HG03045 (cell line): Measurements from ENCODE around the gene ERBB4.

Experiments used
- ATAC-seq: cut with Tn5 transposase; IDR thresholded peaks from one replicate; pipeline ENCODE4 v1.9.1; 2021; ENCODE audit warnings: mild to moderate bottlenecking, moderate library complexity; ENCODE audit not compliant: unreplicated experiment

The ERBB4 gene

GRCh38 chr2:212441141-212441540 lies 97.5 kb downstream of the ERBB4 start:
- no peak for ATAC-seq

- ATAC-seq, result no peak
These were observed 109.7 kb downstream of the ERBB4 start for GRCh38 chr2:212428681-212429478.

- no peak for ATAC-seq
These were observed 111.0 kb downstream of the ERBB4 start for GRCh38 chr2:212427638-212428037.

- ATAC-seq, result no peak
These were observed 111.8 kb downstream of the ERBB4 start for GRCh38 chr2:212426637-212427412.

- ATAC-seq, result no peak
These were observed 114.5 kb downstream of the ERBB4 start for GRCh38 chr2:212424082-212424481.

- ATAC-seq, result no peak
These were observed 115.5 kb downstream of the ERBB4 start for GRCh38 chr2:212423089-212423488.

GRCh38 chr2:212421556-212422334 lies 116.9 kb downstream of the ERBB4 start:
- no peak for ATAC-seq

- ATAC-seq, result no peak
These were observed 122.5 kb downstream of the ERBB4 start for GRCh38 chr2:212416086-212416485.

- no peak for ATAC-seq
These were observed 123.8 kb downstream of the ERBB4 start for GRCh38 chr2:212414767-212415211.

GRCh38 chr2:212409560-212409959 lies 129.0 kb downstream of the ERBB4 start:
- ATAC-seq, result no peak

- no peak for ATAC-seq
These were observed 130.1 kb downstream of the ERBB4 start for GRCh38 chr2:212408524-212408923.

GRCh38 chr2:212406716-212407115 lies 131.9 kb downstream of the ERBB4 start:
- no peak for ATAC-seq

- no peak for ATAC-seq
These were observed 136.3 kb downstream of the ERBB4 start for GRCh38 chr2:212402316-212402715.

- no peak for ATAC-seq
These were observed 140.3 kb downstream of the ERBB4 start for GRCh38 chr2:212398316-212398715.

- no peak for ATAC-seq
These were observed 146.1 kb downstream of the ERBB4 start for GRCh38 chr2:212392544-212392943.

GRCh38 chr2:212392043-212392442 lies 146.6 kb downstream of the ERBB4 start:
- ATAC-seq, result no peak

GRCh38 chr2:212387146-212387545 lies 151.5 kb downstream of the ERBB4 start:
- no peak for ATAC-seq

- no peak for ATAC-seq
These were observed 153.4 kb downstream of the ERBB4 start for GRCh38 chr2:212385241-212385640.

GRCh38 chr2:212384027-212384426 lies 154.6 kb downstream of the ERBB4 start:
- no peak for ATAC-seq

- ATAC-seq, result no peak
These were observed 157.0 kb downstream of the ERBB4 start for GRCh38 chr2:212381428-212382102.

GRCh38 chr2:212379103-212379502 lies 159.5 kb downstream of the ERBB4 start:
- no peak for ATAC-seq
